Tibial nerve (tissue), 4 donors: Measurements from ENCODE around the gene SNRPB. TPM values are rescaled to one million over a fixed set of nuclear protein-coding genes. Genes with fewer than 3 reads are reported as not detected.

Experiments
- DNase-seq, 2 donors: peaks; one replicate each; pipeline ENCODE4 v3.0.0-alpha.2; 2019; ENCODE audit warnings: low spot score in 2 of 2
- H3K27ac ChIP-seq, 4 donors: fragments of 200-600 bp; sonication (generic) in 3 of 4; one replicate each; pipeline ENCODE4 v1.5.1; 2017 to 2019; ENCODE audit warnings: mild to moderate bottlenecking in 1 of 4
- H3K27me3 ChIP-seq, 2 donors: fragments of 200-600 bp; sonication (generic) in 1 of 2; one replicate each; pipeline versions ENCODE4 v1.5.1 to v1.6.0; 2017 to 2019
- H3K36me3 ChIP-seq, 3 donors: fragments of 200-600 bp; sonication (generic); one replicate each; pipeline ENCODE4 v1.5.1; 2018 to 2019
- H3K4me1 ChIP-seq, 4 donors: fragments of 200-600 bp; sonication (generic) in 3 of 4; one replicate each; pipeline ENCODE4 v1.5.1; 2017 to 2019
- H3K4me3 ChIP-seq, 4 donors: fragments of 200-600 bp; sonication (generic) in 3 of 4; one replicate each; pipeline ENCODE4 v1.5.1; 2017 to 2019; ENCODE audit warnings: mild to moderate bottlenecking in 1 of 4, moderate library complexity in 1 of 4
- H3K9me3 ChIP-seq, 4 donors: fragments of 200-600 bp; sonication (generic) in 3 of 4; one replicate each; pipeline ENCODE4 v1.5.1; 2017 to 2019
- EP300 ChIP-seq, 2 donors: sonication (generic); formaldehyde crosslinking; IDR thresholded peaks; one replicate each; pipeline ENCODE4 v1.6.1; 2017; ENCODE audit warnings: antibody characterized with exemption in 2 of 2, mild to moderate bottlenecking in 1 of 2
- POLR2A ChIP-seq, 2 donors: fragments of 450-650 bp; IDR thresholded peaks; one replicate each; pipeline ENCODE4 v1.6.1; 2017; ENCODE audit warnings: antibody characterized with exemption in 2 of 2, mild to moderate bottlenecking in 2 of 2, moderate library complexity in 2 of 2
- WGBS, 2 donors: methylation state at CpG; one replicate each; pipeline ENCODE4 v1.1.5; 2018; 5-methylcytosine and 5-hydroxymethylcytosine counted together
- total RNA-seq, 4 donors: library from RNA; depleted of rRNA; stranded (reverse); fragments of >200 nt; gene quantifications; one replicate each; pipeline ENCODE4 v1.1.0, GENCODE V29; 2016
- TF ChIP-seq, protein P1 (sequence below), 5 experiments: fragments of 200-600 bp in 3 of 5; fragments of 450-650 bp in 2 of 5; sonication (generic) in 3 of 5; IDR thresholded peaks; one replicate each; pipeline ENCODE4 v1.5.1; 2016 to 2019; ENCODE audit warnings: antibody characterized with exemption in 5 of 5, mild to moderate bottlenecking in 3 of 5, moderate library complexity in 2 of 5

The SNRPB gene
- total RNA-seq, 4 donors from 2014 or later = 129 to 198 (median 134) TPM

DNA sequence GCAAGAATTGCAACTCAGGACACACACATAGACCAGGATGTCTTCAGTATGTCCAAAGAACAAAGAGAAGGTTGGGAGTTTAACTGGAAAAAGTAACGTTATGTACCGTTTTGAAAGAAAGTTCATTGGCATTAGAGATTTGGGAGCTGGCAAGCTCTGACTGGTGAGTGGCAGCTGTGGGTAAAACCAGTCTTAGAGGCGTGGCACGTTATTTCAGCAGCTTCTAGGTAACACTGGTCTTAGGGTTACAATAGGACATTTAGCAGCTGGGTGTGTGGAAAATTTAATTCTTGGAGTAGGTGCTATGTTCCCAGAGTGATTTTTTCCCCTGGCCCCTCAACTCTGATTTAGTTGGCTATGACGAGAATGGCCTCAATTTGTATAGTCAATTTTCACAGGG is 19.2 kb downstream of the SNRPB start:
- peaks cover 0 to 9% (median 0%) of the 10 kb centered on the region in 4 donors for H3K9me3 ChIP-seq
- peaks cover 0 to 10% (median 0%) of the 10 kb centered on the region in 4 donors for H3K4me1 ChIP-seq
- H3K27me3 ChIP-seq = no peaks in the 10 kb centered on the region
- no peak overlapping the region for H3K27ac ChIP-seq
- WGBS, 2 donors = 79 to 80% methylated on average over 5 of the region's 5 CpGs
- H3K36me3 ChIP-seq = peaks cover 0 to 4% (median 0%) of the 10 kb centered on the region in 3 donors
- no peak for DNase-seq
- TF ChIP-seq, protein P1, sequence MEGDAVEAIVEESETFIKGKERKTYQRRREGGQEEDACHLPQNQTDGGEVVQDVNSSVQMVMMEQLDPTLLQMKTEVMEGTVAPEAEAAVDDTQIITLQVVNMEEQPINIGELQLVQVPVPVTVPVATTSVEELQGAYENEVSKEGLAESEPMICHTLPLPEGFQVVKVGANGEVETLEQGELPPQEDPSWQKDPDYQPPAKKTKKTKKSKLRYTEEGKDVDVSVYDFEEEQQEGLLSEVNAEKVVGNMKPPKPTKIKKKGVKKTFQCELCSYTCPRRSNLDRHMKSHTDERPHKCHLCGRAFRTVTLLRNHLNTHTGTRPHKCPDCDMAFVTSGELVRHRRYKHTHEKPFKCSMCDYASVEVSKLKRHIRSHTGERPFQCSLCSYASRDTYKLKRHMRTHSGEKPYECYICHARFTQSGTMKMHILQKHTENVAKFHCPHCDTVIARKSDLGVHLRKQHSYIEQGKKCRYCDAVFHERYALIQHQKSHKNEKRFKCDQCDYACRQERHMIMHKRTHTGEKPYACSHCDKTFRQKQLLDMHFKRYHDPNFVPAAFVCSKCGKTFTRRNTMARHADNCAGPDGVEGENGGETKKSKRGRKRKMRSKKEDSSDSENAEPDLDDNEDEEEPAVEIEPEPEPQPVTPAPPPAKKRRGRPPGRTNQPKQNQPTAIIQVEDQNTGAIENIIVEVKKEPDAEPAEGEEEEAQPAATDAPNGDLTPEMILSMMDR (IDR thresholded peaks at IDR 0.05) = no peak
- TF ChIP-seq EP300 (IDR thresholded peaks at IDR 0.05) = no peak
- TF ChIP-seq POLR2A (IDR thresholded peaks at IDR 0.05) = no peak
- H3K4me3 ChIP-seq = no peak overlapping the region

DNA sequence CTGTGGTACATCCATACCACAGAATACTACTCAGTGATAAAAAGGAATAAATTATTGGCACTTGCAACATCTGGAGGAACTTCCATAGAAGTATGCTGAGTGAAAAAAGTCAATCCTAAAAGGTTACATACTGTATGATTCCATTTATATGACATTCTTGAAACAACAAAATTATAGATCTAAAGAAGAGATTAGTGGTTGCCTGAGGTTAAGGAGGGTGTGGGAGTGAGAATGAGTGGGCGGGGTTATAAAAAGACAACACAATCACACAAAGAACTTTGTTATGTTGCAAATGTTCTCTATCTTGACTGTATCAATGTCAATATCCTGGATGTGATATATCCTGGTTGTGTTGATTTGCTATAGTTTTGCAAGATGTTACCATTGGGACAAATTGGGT is 21.2 kb downstream of the SNRPB start:
- no peak overlapping the region for H3K27ac ChIP-seq
- 94 to 98% methylated on average over 1 of the region's 1 CpG for WGBS, 2 donors
- no peaks in the 10 kb centered on the region for H3K27me3 ChIP-seq
- TF ChIP-seq, protein P1 (IDR thresholded peaks at IDR 0.05) = no peak
- TF ChIP-seq POLR2A (IDR thresholded peaks at IDR 0.05) (no peak), EP300 (IDR thresholded peaks at IDR 0.05) (no peak)
- no peak for DNase-seq
- peaks cover 0 to 9% (median 0%) of the 10 kb centered on the region in 4 donors for H3K9me3 ChIP-seq
- peaks cover 0 to 4% (median 0%) of the 10 kb centered on the region in 4 donors for H3K4me1 ChIP-seq
- peaks cover 0 to 4% (median 0%) of the 10 kb centered on the region in 3 donors for H3K36me3 ChIP-seq
- H3K4me3 ChIP-seq = no peak overlapping the region

DNA sequence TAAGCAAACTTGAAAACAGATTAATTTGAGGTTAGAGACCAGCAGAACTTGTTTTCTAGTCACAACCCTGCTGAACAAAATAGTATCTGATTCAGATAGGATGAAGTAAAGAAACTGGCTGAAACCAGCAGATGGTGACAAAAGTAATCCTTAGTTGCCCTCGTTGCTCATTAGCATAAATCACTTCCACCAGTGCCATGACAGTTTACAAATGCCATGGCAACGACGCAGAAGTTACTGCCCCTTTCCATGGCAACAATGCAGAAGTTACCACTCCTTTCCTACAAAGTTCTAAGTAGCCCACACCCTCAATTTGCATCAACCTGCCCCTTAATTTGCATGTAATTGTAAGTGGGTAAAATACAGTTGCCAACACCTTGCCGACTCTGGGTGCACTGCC is 23.7 kb downstream of the SNRPB start:
- H3K36me3 ChIP-seq = peaks cover 0 to 4% (median 0%) of the 10 kb centered on the region in 3 donors
- TF ChIP-seq POLR2A (IDR thresholded peaks at IDR 0.05) (no peak), EP300 (IDR thresholded peaks at IDR 0.05) (no peak)
- TF ChIP-seq, protein P1 (IDR thresholded peaks at IDR 0.05) = no peak
- no peak overlapping the region for H3K27ac ChIP-seq
- WGBS, 2 donors = 60 to 69% methylated on average over 4 of the region's 4 CpGs
- no peak overlapping the region for H3K4me3 ChIP-seq
- DNase-seq = no peak
- H3K9me3 ChIP-seq = peaks cover 0 to 9% (median 0%) of the 10 kb centered on the region in 4 donors
- no peaks in the 10 kb centered on the region for H3K27me3 ChIP-seq
- peaks cover 0 to 2% (median 0%) of the 10 kb centered on the region in 4 donors for H3K4me1 ChIP-seq

DNA sequence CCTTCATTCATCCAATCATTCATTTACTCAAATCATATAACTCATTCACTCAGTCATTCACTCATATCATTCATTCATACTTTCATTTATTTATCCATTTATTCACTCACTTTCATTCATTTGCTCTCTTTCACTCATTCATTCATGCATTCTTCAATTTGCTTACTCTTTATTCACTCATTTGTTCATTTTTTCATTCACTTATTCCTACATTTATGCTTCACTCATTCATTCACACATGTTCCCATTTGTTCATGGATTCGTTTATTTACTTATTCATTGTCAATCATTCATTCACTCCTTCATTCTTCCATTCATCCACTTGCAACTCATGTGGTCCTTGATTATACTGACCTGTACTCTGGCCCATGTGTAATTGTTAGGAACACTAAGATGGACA is 39.4 kb downstream of the SNRPB start:
- no peaks in the 10 kb centered on the region for H3K27me3 ChIP-seq
- H3K27ac ChIP-seq = no peak overlapping the region
- no peak for DNase-seq
- no peaks in the 10 kb centered on the region for H3K4me1 ChIP-seq
- no peaks in the 10 kb centered on the region for H3K36me3 ChIP-seq
- H3K4me3 ChIP-seq = no peak overlapping the region
- 44 to 55% methylated on average over 1 of the region's 1 CpG for WGBS, 2 donors
- H3K9me3 ChIP-seq = no peaks in the 10 kb centered on the region
- TF ChIP-seq EP300 (IDR thresholded peaks at IDR 0.05) = no peak
- no peak for TF ChIP-seq POLR2A (IDR thresholded peaks at IDR 0.05)
- TF ChIP-seq, protein P1 (IDR thresholded peaks at IDR 0.05) = no peak

DNA sequence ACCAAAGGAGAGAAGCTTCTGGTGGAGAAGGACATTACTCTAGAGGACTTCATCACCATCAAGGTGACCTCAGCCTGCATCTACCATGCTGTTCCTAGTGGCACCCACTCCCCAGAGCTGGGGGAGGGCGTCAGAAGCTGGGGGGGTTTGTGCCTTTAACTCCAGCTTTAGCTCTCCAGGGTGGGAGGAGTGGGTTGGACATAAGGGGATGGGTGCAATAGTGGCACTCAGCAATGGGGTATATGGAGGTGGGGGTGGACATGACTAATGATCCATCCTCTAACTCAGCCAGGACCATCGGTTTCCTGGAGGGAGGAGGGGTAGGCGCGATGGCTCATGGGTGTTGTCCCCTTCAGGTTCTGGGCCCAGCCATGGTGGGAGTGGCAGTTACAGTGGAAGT is 40.1 kb downstream of the SNRPB start:
- H3K27ac ChIP-seq = no peak overlapping the region
- H3K36me3 ChIP-seq = no peaks in the 10 kb centered on the region
- H3K9me3 ChIP-seq = no peaks in the 10 kb centered on the region
- TF ChIP-seq, protein P1 (IDR thresholded peaks at IDR 0.05) = no peak
- TF ChIP-seq EP300 (IDR thresholded peaks at IDR 0.05) (no peak), POLR2A (IDR thresholded peaks at IDR 0.05) (no peak)
- DNase-seq = no peak
- no peak overlapping the region for H3K4me3 ChIP-seq
- 76 to 77% methylated on average over 4 of the region's 4 CpGs for WGBS, 2 donors
- H3K27me3 ChIP-seq = no peaks in the 10 kb centered on the region
- H3K4me1 ChIP-seq = no peaks in the 10 kb centered on the region
